ENCODE results near the gene TTN.

Gene TTN

DNA sequence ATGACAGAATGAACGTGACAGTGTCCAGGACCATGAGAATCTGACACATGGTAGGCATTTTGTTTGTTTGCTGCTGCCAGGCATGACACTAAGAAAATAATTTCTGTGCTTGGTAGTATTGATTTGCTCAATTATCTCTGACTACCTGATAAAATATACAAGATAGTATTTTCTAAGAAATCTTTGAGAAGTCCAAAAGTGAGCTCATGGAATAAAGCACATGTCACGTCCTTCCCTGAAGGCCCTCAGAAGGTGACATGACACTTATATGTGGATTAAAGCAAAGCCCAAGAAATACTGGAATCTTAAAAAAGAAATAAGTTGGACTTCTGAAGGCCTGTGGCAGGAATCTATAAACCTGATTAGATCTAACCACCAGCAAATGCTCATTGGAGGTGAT, 3.8 kb upstream of the TTN start:
- no peak for DNase-seq

DNA sequence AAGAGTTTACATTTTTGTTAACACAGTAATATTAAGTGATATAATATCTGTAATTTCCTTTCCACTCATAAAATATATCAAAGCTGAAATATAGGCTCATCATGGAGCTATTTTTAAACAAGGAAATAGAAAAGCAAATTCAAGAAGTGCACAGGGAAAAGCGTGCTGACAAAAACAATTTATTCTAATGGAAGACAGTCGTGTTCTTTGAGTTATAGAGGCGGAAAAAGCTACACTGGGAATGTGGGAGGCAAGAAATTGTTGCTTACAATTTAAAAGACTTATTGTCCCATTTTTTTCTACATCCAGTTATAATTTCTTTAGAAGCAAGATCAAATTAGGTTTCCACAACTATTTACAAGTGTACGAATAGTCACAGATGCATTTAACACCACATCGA, 3.2 kb upstream of the TTN start:
- no peak for DNase-seq

DNA sequence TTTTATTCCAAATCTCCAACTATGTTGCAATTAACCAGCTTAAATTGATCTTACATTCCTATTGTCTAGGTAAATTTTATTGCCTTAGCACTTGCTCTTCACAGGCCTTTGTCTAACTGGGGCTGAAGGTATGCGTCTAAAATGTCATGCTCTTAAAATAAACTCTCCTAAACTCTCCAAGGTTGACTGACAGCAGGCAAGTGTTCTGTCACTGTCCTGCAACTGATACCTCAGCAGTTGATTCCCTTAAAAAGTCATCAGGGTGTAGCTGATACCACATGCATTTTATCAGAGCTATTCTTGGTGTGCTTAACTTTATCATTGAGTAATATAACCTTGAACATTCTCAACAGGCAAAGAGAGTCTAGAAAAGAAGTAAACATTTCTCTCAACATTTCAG, 680 bp downstream of the TTN start:
- DNase-seq: no peak

DNA sequence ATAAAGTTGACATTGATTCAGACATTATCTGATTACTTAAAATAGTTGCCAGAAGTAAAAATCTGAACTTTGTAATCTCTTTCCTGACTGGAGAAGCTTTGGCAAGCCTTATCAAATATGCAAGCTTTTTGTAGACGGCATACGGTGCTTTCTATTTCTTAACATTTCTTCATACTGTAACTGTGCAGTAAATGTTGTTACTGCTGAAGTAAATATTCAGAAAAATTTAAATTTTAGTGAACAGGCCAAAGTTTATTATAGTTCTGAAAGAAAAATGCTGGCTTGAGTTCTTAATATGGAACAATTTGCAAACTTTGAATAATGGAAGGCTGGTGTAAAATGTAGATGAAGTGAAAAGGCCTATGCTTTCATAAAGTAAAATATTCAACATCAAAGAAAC, 1.8 kb downstream of the TTN start:
- no peak for DNase-seq

DNA sequence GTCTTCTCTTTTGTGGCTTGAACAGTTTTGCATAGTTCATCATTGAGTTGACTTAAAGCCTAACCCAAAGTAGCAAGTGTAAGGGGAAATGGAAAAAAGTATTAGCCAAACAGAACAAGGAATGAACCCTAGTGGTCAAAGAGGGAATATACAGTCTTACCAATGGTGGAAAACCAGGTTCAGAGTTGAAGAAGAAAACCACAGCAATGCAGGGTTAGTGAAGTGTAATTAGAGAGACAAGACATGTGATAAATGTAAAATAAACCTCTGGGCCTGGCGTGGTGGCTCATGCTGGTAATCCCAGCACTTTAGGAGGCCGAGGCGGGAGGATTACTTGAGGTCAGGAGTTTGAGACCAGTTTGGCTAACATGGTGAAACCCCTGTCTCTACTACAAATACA, 2.4 kb downstream of the TTN start:
- DNase-seq: no peak

DNA sequence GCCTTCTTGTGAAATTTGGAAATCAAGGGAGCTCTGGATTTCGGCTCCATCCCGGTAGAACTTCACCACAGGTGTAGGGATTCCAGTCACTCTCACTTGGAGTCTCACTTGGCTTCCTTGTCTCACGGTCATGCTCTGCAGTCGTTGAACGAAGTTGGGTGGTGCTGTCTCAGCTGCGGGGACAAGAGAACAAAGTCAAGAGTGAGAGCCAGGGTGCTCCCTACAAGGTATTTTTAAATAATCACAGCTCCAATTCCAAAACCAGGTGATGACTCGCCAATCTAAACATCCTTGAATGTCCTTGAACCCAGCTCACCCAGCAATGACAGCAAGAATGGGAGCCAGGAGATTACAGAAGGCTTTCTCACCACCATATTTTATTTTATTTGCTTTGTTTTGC, 6.7 kb downstream of the TTN start:
- DNase-seq: no peak

DNA sequence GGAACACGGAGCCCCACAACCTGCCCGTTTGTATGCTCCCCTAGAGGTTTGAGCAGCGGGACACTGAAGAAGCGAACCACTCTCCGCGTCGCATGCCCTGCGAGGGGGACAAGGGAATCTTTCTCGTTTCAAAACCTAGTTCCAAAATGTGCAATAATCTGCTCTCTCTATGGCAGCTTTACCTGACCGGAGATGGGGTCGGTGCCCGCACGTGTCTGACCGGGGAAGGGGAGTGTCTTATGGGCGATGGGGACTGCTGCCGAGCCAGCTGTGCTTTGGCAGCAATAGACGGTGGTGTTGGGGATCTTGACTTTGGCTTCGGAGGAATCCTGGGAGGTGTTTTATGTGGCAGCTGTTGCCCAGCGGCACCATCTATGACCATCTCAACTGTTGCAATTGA, 7.9 kb downstream of the TTN start:
- DNase-seq: no peak

DNA sequence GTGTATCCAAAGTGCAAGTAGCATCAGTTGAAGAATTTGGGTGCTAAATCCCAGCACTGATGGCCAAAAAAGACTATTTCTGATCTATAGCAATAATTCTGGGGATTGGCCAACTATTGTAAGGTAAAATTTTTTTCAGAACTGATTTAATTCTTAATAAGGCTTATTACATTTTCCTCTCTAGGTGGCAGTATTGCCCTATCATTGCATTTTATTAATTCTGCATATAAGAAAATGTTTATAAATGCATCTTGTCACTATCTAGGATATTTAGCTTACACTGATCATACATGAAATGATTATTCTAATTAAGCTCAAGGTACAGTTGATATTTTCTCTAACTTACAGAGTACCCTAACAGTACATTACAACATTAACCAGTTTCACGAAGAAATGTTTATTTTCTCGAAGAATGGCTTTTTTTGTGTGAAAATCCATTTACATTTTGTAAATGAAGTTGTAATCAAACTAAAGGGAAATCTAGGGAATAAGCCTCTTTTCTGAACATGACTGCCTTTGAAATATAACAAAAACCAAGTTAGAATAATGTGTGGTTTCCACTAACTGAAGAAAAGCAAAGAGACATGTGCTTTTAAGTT, 11.0 kb downstream of the TTN start:
- no peak for DNase-seq

DNA sequence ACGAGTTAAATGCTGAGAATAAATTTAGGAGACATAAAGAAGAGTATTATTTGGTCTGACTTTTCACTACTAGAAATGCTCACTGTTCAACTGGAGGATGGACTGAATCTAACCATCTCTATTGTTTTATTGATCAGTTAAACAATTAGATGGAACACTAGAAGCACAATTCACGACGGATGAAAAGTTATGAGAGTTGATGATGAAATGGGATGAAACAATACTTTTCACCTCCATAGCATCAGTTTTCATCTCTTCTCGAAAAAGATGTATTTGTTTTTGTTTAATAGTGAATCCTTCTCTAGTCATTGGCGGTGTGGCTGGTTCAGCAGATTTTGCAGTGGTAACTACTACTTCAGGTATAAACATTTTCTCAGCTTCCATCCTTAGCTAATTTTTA, 19.3 kb downstream of the TTN start:
- DNase-seq: no peak

DNA sequence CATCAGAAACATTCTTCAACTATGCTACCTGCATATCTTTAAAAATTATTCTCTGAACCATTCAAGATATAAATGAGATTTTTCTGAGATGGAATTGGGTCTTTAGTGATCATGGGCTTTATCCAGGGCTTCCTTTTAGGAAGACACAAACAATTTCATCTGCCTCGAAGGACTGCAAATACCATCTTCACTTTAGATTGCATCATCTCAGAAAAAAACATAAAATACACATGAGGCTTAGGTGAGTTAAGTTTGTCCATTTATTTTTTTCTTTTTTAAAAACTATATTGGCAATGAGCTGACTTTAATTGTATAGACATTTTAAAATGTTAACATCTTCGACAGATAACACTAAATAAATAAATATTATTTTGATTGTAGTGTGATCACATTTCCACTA, 20.1 kb downstream of the TTN start:
- no peak for DNase-seq

DNA sequence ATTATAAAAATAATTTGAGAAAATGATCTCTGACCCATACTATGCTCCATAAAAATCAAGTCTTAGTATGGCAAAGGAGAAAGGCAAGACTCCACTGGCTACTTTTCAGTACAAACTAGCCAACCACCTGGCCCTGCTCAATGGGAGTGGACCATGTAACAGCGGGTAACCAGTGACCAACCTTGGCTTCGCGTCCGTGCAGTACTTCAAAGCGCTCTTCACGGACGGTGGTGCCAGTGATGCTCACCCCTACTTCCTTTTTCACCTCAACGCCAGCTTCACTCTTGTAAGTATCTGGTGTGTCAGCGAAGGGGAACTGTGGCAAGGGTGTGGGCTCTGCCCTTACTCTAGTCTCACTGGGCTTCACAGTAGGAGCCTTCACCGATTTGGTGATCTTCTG, 23.3 kb downstream of the TTN start:
- no peak for DNase-seq

DNA sequence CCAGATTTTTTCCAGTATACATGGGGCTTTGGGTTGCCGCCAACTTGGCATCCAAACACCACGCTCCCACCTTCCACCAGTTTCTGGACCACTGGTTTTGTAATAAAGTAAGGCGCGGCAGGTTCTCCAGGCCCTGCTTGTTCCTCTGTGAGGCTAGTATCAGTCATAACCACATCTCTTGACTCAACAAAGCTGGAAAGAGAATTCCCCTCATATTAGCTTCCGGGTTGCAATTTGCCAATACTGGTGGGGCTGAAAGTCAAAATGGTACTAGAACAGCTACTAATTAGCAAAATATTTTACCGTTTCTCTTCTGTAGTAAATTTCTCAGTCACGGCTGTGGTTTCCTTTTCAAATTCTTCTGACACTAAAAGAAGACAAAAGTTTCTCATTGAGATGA, 25.0 kb downstream of the TTN start:
- DNase-seq: no peak

DNA sequence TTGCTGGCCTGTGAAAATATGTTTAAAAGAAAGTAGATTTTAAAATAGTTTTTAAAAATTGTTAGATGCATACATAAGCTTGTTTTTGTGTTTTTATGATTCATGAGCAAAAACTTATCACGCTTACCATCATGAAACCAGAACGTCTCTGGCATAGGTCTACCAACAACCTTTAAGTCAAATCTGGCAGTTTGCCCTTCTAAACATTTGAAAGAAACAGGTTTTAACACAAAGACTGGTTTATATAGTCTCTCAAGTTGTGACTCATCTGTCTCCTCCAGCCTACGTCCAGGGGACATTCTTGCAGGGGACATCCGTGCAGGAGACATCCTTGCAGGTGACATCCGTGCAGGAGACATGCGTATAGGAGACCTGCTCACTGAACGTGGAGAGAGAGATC, 29.6 kb downstream of the TTN start:
- DNase-seq: no peak

DNA sequence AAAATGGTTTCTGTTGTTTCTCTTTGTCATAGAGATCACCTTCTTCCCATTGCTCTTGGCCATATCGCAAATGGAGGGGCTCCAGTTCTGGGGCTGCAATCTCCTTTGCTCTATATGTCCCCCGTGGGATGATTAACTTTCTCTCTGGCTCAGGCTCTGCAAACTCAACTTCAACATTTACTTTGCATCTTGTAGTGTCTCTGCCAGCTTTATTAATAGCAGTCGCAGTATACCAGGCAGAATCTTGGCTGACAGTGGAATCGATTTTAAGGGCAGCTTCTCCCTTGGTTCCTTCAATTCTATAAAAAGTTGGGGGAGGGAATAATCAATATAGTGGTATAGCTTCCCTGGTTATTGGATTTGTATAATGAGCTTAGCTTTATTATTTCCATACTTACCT, 30.5 kb downstream of the TTN start:
- DNase-seq: no peak

DNA sequence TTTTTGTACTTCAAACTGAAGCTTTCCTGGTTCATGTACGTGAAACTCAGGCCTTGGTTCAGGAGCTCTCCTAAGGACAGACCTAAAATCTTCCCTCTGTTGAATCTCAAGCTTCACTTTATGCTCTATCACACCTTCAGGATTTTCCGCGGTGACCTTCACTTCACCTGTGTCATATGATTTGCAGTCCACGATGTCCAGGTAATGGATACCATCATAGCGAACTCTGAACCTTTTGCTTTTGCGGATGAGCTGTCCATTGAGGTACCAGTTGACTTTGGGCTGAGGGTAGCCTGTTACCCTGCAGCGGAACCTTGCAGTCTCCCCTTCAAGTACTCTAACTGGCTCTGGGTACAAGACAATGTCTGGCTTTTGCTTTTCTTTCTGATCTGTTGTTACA, 31.2 kb downstream of the TTN start:
- no peak for DNase-seq

DNA sequence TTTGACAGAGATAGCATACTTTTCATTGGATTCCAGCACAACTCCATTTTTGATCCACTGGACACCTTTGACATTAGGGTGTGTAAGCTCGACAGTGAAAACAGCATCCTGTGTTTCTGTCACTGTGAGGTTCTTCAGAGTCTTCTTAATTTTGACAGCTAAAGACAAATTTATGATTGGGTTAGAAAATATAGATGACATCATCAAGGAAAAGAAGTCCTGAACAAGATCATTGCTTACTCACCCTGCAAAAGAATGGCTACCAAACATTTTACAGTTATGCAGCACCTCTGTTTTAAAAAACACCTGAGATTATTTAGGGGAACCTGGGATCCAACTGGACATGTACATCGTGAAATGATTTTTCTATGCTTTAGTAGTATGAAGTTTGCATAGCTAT, 36.7 kb downstream of the TTN start:
- DNase-seq: no peak

DNA sequence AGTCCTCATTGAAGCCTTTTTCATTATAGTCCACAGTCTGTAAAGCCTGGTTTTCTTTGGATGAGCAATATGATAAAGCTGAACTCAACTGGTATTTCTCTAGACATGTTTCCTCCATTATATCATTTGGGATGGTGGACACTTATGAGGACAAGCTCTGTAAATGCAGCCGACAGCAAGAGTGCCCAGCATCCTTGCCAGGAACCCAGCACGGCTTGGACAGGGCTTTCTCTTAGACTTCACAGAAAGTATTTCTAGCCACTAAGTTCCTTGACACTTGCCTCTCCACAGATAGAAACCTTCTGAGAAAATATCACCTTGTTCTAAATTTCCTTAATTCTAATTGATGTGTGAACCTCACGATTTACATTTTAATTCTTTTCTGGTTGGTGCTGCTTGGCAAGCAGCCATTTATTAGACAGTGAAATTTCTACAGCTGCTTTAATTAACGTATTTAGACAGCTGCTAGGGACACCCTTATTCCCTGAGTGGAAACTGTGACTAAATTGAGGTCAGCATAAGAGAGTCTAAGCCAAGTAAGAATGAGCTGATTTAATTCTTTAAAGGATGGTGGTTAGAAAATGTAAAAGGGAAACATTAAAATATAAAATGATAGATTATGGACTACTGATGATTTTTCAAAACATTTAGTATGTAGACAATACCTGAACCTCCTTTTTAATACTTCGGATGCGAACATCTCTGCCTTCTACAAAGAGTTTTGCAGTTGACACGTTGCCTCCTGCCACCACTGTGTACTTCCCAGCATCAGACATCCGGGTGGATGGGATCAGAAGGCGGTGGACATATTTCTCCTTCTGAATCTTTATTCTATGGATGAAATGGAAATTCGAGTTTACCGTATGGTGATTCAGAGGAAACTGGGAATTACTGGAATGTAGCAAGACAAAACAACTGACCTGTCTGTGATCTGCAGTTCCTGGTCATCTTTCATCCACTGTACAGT, 39.8 kb downstream of the TTN start:
- no peak for DNase-seq

DNA sequence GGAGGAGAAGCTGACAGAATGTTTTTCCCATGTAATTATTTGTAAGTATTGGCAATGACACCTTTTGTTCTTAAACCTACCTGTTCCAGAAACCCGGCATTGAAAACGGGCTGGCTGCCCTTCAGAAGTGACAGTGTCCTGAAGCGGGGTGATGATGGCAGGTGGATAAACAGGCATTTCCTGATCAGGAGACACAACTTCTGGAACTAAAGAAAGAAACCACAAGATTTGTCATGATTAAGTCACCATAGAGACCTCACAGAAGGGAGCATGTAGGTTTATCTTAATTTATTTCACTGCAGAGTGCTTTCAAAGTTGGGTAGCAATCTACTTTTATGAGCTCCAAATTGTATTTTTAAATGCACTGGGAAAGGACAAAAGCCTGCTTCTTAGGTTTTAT, 43.1 kb downstream of the TTN start:
- DNase-seq: no peak

DNA sequence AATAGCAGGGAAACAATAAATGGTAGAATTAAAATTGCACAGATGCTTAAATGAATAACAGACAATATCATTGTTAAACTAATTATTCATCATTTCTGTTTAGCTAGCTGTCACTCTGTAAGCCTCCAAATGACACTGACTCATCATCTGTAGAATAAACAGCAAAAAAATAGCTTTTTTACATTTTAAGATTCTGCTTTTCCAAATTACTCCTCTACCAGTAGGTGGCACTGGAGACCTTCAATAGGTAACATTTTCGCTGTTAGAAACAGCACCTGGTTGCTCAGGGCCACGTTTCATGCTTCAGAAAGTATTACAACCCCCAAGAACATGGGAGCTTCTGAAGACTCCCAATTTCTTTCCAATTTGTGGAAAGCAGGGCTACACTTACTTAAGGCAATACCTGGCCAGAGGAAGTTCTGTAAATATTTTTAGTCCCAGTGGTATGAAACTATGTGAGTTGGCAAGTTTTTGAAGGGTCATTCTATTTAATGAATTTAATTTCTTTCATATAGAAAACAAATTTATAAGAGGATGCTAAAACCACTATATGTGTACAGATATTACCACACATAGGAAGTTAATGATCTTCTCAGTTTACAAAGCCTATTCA, 45.4 kb downstream of the TTN start:
- peak; percentile 24 for DNase-seq

DNA sequence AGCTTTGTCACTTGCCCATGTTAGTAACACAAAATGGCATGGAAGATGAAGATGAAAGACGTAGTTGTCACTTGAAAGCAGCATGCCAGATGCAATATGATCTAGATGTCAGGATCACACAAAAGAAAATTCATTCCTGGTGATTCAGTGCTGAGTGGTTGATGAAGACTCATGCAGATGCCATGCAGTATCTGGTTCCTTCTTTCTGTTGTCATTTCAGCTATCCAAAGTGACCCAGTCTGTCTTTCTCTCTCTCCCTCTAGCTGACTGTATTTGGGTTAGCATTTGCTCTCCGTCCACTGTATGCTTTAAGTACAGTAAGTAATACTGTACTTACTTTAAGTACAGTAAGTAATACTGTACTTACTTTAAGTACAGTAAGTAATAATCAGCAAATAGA, 50.4 kb downstream of the TTN start:
- DNase-seq: no peak

DNA sequence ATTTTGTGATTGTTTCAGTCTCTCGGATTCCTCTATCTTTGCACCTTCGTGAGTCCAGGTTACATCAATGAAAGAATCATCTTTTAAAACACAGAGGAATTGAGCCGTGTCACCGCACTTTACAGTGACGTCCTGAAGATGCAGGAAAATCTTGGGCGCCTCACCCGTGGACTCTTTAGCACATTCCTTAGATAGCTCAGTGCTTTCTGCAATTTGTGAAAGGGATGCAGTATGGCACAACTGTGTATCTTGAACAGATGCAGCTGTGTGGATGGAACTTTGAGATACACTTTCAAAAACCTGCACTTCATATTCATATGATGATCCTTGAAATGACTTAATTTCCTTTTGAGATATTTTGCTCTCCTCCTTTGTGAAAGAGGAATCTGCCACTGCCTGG, 50.9 kb downstream of the TTN start:
- DNase-seq: no peak

DNA sequence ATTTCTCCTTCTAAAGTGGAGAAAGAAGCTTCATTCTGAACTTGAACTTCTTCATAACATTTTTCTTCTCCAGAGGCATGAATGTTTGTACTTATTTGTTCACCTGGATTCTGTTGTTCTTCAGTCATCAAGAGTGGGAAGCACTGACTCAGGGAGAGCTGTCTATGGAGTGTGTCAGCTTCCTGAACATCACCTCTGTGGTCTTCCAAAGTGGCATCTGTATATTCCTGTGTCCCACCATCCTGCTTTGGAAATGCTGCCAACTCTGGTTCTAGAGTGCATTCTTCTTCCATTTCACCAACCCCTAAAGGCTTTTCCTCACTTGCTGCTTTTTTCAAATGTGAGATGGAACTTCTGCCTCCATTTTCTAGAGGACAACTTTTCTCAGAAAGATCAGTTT, 59.5 kb downstream of the TTN start:
- DNase-seq: no peak

DNA sequence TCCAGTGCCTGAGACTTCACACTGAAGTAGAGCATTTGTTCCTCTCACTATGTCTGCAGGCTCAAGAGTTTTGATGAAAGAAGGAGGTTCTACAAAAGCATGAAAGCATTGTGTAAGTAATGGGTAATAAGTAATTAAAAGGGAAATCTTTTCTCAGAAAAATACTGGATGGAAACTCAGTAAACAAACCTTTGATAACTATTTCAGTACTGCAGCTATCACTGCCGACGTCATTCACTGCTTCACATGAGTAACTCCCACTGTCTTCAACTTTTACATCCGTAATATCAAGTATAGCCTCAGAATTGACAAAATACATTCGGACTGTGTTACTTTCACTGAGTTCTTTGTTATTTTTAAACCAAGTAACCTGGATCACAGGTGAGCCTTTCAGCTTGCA, 72.7 kb downstream of the TTN start:
- DNase-seq: no peak

DNA sequence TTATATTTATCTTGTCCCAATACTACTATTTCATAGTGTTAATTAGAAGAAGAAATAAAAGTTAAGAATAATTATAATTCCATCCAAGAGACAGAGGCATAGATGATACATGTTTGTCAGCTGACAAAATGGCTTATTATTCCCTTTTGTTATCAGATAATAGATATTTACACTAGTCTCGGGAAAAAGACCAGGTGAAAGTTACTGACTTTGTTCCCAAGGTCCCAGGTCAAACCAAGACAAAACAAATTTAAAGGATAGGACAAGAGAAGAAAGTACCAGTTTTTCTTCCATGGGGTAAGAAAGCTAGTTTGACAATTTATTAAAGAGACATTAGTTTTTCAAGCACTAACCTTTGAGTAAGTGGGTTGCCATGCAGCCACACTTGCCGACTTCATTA, 73.2 kb downstream of the TTN start:
- DNase-seq: no peak

All from CD4-positive, alpha-beta T cell treated with Interleukin-6 for 4 hours (primary cell).